H1 (cell line): ENCODE measurements around the gene KRT23. TPM values are rescaled to one million over a fixed set of nuclear protein-coding genes. Genes with fewer than 3 reads are reported as not detected.

Source experiments
- CTCF ChIA-PET: fragments of 300-600 bp; sonication (Branson Sonifier 250); formaldehyde crosslinking; loops from one replicate; lab custom pipeline; 2021; ENCODE audit not compliant: partially characterized antibody; lab: Charles Lee
- POLR2A ChIA-PET: fragments of 300-600 bp; sonication (Branson Sonifier 250); formaldehyde crosslinking; loops from one replicate; lab custom pipeline; 2021; ENCODE audit warnings: inconsistent platforms; ENCODE audit not compliant: partially characterized antibody; lab: Charles Lee
- DNase-seq, 2 experiments: peaks; one replicate each; pipeline versions ENCODE4 v3.0.0 to v3.0.0-alpha.2; 2010 to 2022; ENCODE audit warnings: low spot score in 2 of 2, low read depth in 1 of 2, mixed read lengths in 1 of 2
- FAIRE-seq: peaks from 2 replicates; lab custom pipeline; 2011; peaks lifted over from hg19 to GRCh38; lab: Jason Lieb, UNC
- H2AFZ ChIP-seq: 2 replicates; pipeline ENCODE4 v1.8.1; 2012; ENCODE audit warnings: low read length, inconsistent platforms
- H2AK5ac ChIP-seq: 2 replicates; pipeline ENCODE4 v1.6.1; 2013; ENCODE audit warnings: low read depth, low read length
- H2BK120ac ChIP-seq: replicated peaks from 2 replicates; pipeline ENCODE3; 2013; ENCODE audit warnings: low read depth, low read length, inconsistent platforms
- H2BK12ac ChIP-seq: 2 replicates; pipeline ENCODE4 v1.6.1; 2013; ENCODE audit warnings: low read depth, low read length
- H2BK15ac ChIP-seq: 2 replicates; pipeline ENCODE4 v1.6.1; 2013; ENCODE audit warnings: low read length
- H2BK20ac ChIP-seq: 2 replicates; pipeline ENCODE4 v1.6.1; 2013; ENCODE audit warnings: low read length
- H2BK5ac ChIP-seq: 2 replicates; pipeline ENCODE4 v1.6.1; 2013; ENCODE audit warnings: low read depth, low read length
- H3K14ac ChIP-seq: 2 replicates; pipeline ENCODE4 v1.6.1; 2013; ENCODE audit warnings: inconsistent platforms; ENCODE audit not compliant: insufficient read length
- H3K18ac ChIP-seq: 2 replicates; pipeline ENCODE4 v1.6.1; 2013; ENCODE audit warnings: low read length; ENCODE audit errors: extremely low read depth
- H3K23ac ChIP-seq: 2 replicates; pipeline ENCODE4 v1.6.1; 2013; ENCODE audit warnings: inconsistent platforms; ENCODE audit not compliant: insufficient read length
- H3K23me2 ChIP-seq: 2 replicates; pipeline ENCODE4 v1.6.1; 2013; ENCODE audit warnings: low read depth, low read length
- H3K27ac ChIP-seq: 2 replicates; pipeline ENCODE4 v1.6.1; 2011; ENCODE audit warnings: low read depth, low read length, inconsistent platforms
- H3K27me3 ChIP-seq, 4 experiments: replicated peaks in 1 of 4; 1 replicate in 1 of 4; 2 replicates in 3 of 4; pipeline versions ENCODE4 v1.6.1 to v1.8.1; 2011 to 2013; ENCODE audit warnings: low read length in 3 of 4, mild to moderate bottlenecking in 3 of 4, inconsistent platforms in 2 of 4, mixed read lengths in 2 of 4, moderate library complexity in 1 of 4; ENCODE audit not compliant: control insufficient read depth in 3 of 4, insufficient read depth in 3 of 4; ENCODE audit errors: extremely low read depth in 1 of 4
- H3K36me3 ChIP-seq, 4 experiments: 2 replicates each; pipeline versions ENCODE4 v1.6.1 to v1.8.1; 2011 to 2013; ENCODE audit warnings: mild to moderate bottlenecking in 4 of 4, low read length in 3 of 4, moderate library complexity in 2 of 4, control low read depth in 1 of 4, inconsistent platforms in 1 of 4; ENCODE audit not compliant: insufficient read depth in 4 of 4, control insufficient read depth in 2 of 4
- H3K4ac ChIP-seq: replicated peaks from 2 replicates; pipeline ENCODE3; 2013; ENCODE audit warnings: low read length, low read depth, mixed read lengths, inconsistent platforms; ENCODE audit not compliant: insufficient read length
- H3K4me1 ChIP-seq, 4 experiments: replicated peaks in 1 of 4; 1 replicate in 1 of 4; 2 replicates in 3 of 4; pipeline versions ENCODE4 v1.6.1 to v1.8.1; 2011 to 2013; ENCODE audit warnings: low read length in 3 of 4, inconsistent platforms in 2 of 4, mixed read lengths in 1 of 4; ENCODE audit not compliant: insufficient read depth in 4 of 4, control insufficient read depth in 3 of 4
- H3K4me2 ChIP-seq, 2 experiments: 2 replicates each; pipeline versions ENCODE4 v1.6.1 to v1.8.1; 2011 to 2013; ENCODE audit warnings: low read depth in 2 of 2, low read length in 2 of 2, control low read depth in 1 of 2, inconsistent platforms in 1 of 2, mild to moderate bottlenecking in 1 of 2; ENCODE audit not compliant: insufficient read depth in 1 of 2
- H3K4me3 ChIP-seq, 4 experiments: fragments of 200-600, 300-600 bp in 1 of 4; sonication (generic), shearing (Covaris generic), sonication (Bioruptor Twin) in 1 of 4; 2 replicates each; pipeline versions ENCODE4 v1.5.1 to v1.8.1; 2011 to 2016; ENCODE audit warnings: low read length in 4 of 4, low read depth in 3 of 4, control low read depth in 2 of 4, inconsistent platforms in 2 of 4, mild to moderate bottlenecking in 2 of 4, mixed read lengths in 1 of 4, moderate library complexity in 1 of 4; ENCODE audit not compliant: insufficient read depth in 2 of 4; ENCODE audit errors: extremely low read depth in 1 of 4
- H3K56ac ChIP-seq: replicated peaks from 2 replicates; pipeline ENCODE3; 2013; ENCODE audit warnings: low read depth, mild to moderate bottlenecking, mixed read lengths, low read length, inconsistent platforms; ENCODE audit not compliant: insufficient read length
- H3K79me1 ChIP-seq: 2 replicates; pipeline ENCODE4 v1.6.1; 2013; ENCODE audit warnings: low read depth, low read length, control low read depth
- H3K79me2 ChIP-seq, 2 experiments: 2 replicates each; pipeline versions ENCODE4 v1.6.1 to v1.8.1; 2012 to 2013; ENCODE audit warnings: low read length in 2 of 2, mild to moderate bottlenecking in 2 of 2, inconsistent platforms in 1 of 2; ENCODE audit not compliant: insufficient read depth in 2 of 2, control insufficient read depth in 1 of 2
- H3K9ac ChIP-seq, 4 experiments: replicated peaks in 1 of 4; 1 replicate in 1 of 4; 2 replicates in 3 of 4; pipeline versions ENCODE4 v1.6.1 to v1.8.1; 2011 to 2013; ENCODE audit warnings: low read depth in 3 of 4, low read length in 3 of 4, control low read depth in 2 of 4, mild to moderate bottlenecking in 2 of 4, moderate library complexity in 2 of 4, inconsistent platforms in 1 of 4; ENCODE audit errors: extremely low read depth in 1 of 4
- H3K9me3 ChIP-seq, 2 experiments: 2 replicates each; pipeline versions ENCODE4 v1.6.1 to v1.8.1; 2012 to 2013; ENCODE audit warnings: mild to moderate bottlenecking in 2 of 2, moderate library complexity in 2 of 2, control low read depth in 1 of 2, inconsistent platforms in 1 of 2, low read depth in 1 of 2, low read length in 1 of 2, mixed read lengths in 1 of 2; ENCODE audit not compliant: insufficient read depth in 2 of 2
- H4K20me1 ChIP-seq, 2 experiments: replicated peaks in 1 of 2; 2 replicates each; pipeline versions ENCODE3 to v1.8.1; 2011 to 2013; ENCODE audit warnings: inconsistent platforms in 2 of 2, low read length in 2 of 2, mild to moderate bottlenecking in 1 of 2; ENCODE audit not compliant: insufficient read depth in 2 of 2, control insufficient read depth in 1 of 2
- H4K5ac ChIP-seq: 2 replicates; pipeline ENCODE4 v1.6.1; 2013; ENCODE audit warnings: low read length, low read depth, mixed read lengths, inconsistent platforms; ENCODE audit not compliant: insufficient read length
- H4K8ac ChIP-seq: 2 replicates; pipeline ENCODE4 v1.8.0; 2013; ENCODE audit warnings: mild to moderate bottlenecking, moderate library complexity, low read length, inconsistent platforms; ENCODE audit not compliant: insufficient read depth; ENCODE audit errors: extremely low read depth
- H4K91ac ChIP-seq: replicated peaks from 2 replicates; pipeline ENCODE3; 2013; ENCODE audit warnings: low read length, mixed read lengths, inconsistent platforms; ENCODE audit not compliant: insufficient read length
- CBX8 ChIP-seq: fragments of 300-800, 300-1000 bp; sonication (generic); IDR thresholded peaks from 2 replicates; pipeline ENCODE4 v1.7.1; 2016; ENCODE audit warnings: low read depth, low read length, borderline replicate concordance
- POU5F1 ChIP-seq: IDR thresholded peaks from 2 replicates; pipeline ENCODE4 v1.6.1; 2011; ENCODE audit warnings: low read depth, mild to moderate bottlenecking, low read length, moderate library complexity
- polyA plus RNA-seq, 7 experiments: library from polyadenylated mRNA; depleted of rRNA in 3 of 7; stranded (reverse) in 5 of 7; unstranded in 2 of 7; fragments of >200 nt in 5 of 7; fragments of 200-250 nt in 2 of 7; gene quantifications; 1 replicate in 5 of 7; 2 replicates in 1 of 7; 4 replicates in 1 of 7; pipeline versions ENCODE4 v1.2.1 to v1.2.3, GENCODE V29; 2011 to 2013; ENCODE audit warnings: missing spikeins in 2 of 7, mixed read lengths in 2 of 7
- total RNA-seq: library from RNA; stranded (reverse); fragmentation: NEBNext Ultra II Directional; extraction: Animal tissue kit (Norgen Biotek cat#: 25700); gene quantifications from 2 replicates; pipeline ENCODE4 v1.2.1, GENCODE V29; 2021

The KRT23 gene
- total and polyA plus RNA-seq, 2 of the 8 experiments (the other 6 are each of a cell fraction or from before 2014, with no cell fraction given) = not detected

DNA sequence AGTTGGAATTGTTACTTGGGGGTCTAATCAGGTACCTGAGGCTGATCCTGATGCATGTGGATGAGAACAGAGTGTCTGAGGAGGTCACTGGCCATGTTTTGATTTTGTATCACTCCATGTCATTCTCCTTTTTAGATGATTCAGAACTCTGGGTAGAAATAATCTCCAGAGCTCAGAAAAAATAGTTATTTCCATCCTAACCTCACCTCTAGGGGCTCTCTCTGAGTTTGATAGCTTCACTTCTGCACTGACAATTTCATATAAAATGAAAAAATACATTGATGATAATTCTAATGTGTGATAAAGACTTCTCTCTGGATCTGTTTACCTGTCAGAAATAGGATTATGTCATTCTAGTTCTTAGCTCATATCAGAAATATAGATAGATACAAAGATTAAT, 64.2 kb downstream of the KRT23 start:
- Histone ChIP-seq H2BK120ac (no peak overlapping the region), H3K4ac (no peak overlapping the region), H3K36me3 (no peaks in the 10 kb centered on the region), H4K20me1 (no peaks in the 10 kb centered on the region), H3K14ac (no peak overlapping the region), H2AK5ac (no peak overlapping the region), H2BK12ac (no peak overlapping the region), H3K4me1 (peaks cover 0 to 4% (median 0%) of the 10 kb centered on the region in 4 experiments; a peak in 3 of 7 replicates), H2BK20ac (no peak overlapping the region), H3K4me2 (no peak overlapping the region; a peak in 1 of 4 replicates), H2AFZ (no peak overlapping the region), H4K5ac (no peak overlapping the region), H2BK15ac (no peak overlapping the region), H3K56ac (no peak overlapping the region), H2BK5ac (no peak overlapping the region), H4K91ac (no peak overlapping the region), H3K9me3 (no peaks in the 10 kb centered on the region), H4K8ac (no peak overlapping the region), H3K23me2 (no peaks in the 10 kb centered on the region), H3K23ac (no peak overlapping the region), H3K79me2 (no peaks in the 10 kb centered on the region), H3K27ac (no peak overlapping the region), H3K4me3 (no peak overlapping the region), H3K79me1 (no peaks in the 10 kb centered on the region), H3K9ac (no peak overlapping the region), H3K18ac (no peak overlapping the region), H3K27me3 (no peaks in the 10 kb centered on the region)
- CTCF ChIA-PET = interaction anchor here (0.8 to 1.6 kb wide), 4 partner anchors 9 to 790 kb away, joined by 3 to 7 read pairs (median 4); no protein-coding TSS in a partner anchor
- DNase-seq (no peak), FAIRE-seq (no peak)
- POLR2A ChIA-PET = no interaction called here
- TF ChIP-seq POU5F1 (no peak), CBX8 (no peak)

Other genes with a start within 250 kb of the KRT23 start
Only the 30 nearest of the 33 such genes appear.
- gene KRT25, start 182.3 kb downstream of the KRT23 start, total RNA-seq = not detected in 2 replicates
- not detected in 2 replicates for gene KRT25, start 182.3 kb downstream of the KRT23 start, polyA plus RNA-seq (2011; rRNA removed)
- not detected in 2 replicates for gene KRT26, start 165.4 kb downstream of the KRT23 start, total RNA-seq
- gene KRT26, start 165.4 kb downstream of the KRT23 start, polyA plus RNA-seq (2011; rRNA removed) = not detected in 2 replicates
- not detected in 2 replicates for gene KRT27, start 155.1 kb downstream of the KRT23 start, total RNA-seq
- gene KRT27, start 155.1 kb downstream of the KRT23 start, polyA plus RNA-seq (2011; rRNA removed) = not detected in 2 replicates
- gene KRT28, start 137.7 kb downstream of the KRT23 start, total RNA-seq = not detected in 2 replicates
- not detected in 2 replicates for gene KRT28, start 137.7 kb downstream of the KRT23 start, polyA plus RNA-seq (2011; rRNA removed)
- gene KRT10, start 115.0 kb downstream of the KRT23 start, total RNA-seq = 31.3 and 39.4 TPM in 2 replicates
- gene KRT10, start 115.0 kb downstream of the KRT23 start, polyA plus RNA-seq (2011; rRNA removed) = 2.4 and 3.5 TPM in 2 replicates
- not detected in 2 replicates for gene KRT12, start 70.4 kb downstream of the KRT23 start, total RNA-seq
- gene KRT12, start 70.4 kb downstream of the KRT23 start, polyA plus RNA-seq (2011; rRNA removed) = 0.03 TPM in 1 of 2 replicates, not detected in the other
- gene KRT20, start 52.4 kb downstream of the KRT23 start, total RNA-seq = not detected in 2 replicates
- not detected in 2 replicates for gene KRT20, start 52.4 kb downstream of the KRT23 start, polyA plus RNA-seq (2011; rRNA removed)
- not detected in 2 replicates for gene KRT39, start 29.3 kb upstream of the KRT23 start, total RNA-seq
- gene KRT39, start 29.3 kb upstream of the KRT23 start, polyA plus RNA-seq (2011; rRNA removed) = not detected in 2 replicates
- gene KRT40, start 46.7 kb upstream of the KRT23 start, total RNA-seq = not detected in 2 replicates
- gene KRT40, start 46.7 kb upstream of the KRT23 start, polyA plus RNA-seq (2011; rRNA removed) = not detected in 2 replicates
- gene KRTAP3-3, start 56.5 kb upstream of the KRT23 start, total RNA-seq = not detected in 2 replicates
- gene KRTAP3-3, start 56.5 kb upstream of the KRT23 start, polyA plus RNA-seq (2011; rRNA removed) = not detected in 2 replicates
- gene KRTAP3-2, start 62.3 kb upstream of the KRT23 start, total RNA-seq = not detected in 2 replicates
- not detected in 2 replicates for gene KRTAP3-2, start 62.3 kb upstream of the KRT23 start, polyA plus RNA-seq (2011; rRNA removed)
- gene KRTAP3-1, start 71.5 kb upstream of the KRT23 start, total RNA-seq = not detected in 2 replicates
- not detected in 2 replicates for gene KRTAP3-1, start 71.5 kb upstream of the KRT23 start, polyA plus RNA-seq (2011; rRNA removed)
- gene KRTAP1-5, start 89.6 kb upstream of the KRT23 start, total RNA-seq = not detected in 2 replicates
- not detected in 2 replicates for gene KRTAP1-5, start 89.6 kb upstream of the KRT23 start, polyA plus RNA-seq (2011; rRNA removed)
- gene KRTAP1-4, start 92.5 kb upstream of the KRT23 start, total RNA-seq = not detected in 2 replicates
- not detected in 2 replicates for gene KRTAP1-4, start 92.5 kb upstream of the KRT23 start, polyA plus RNA-seq (2011; rRNA removed)
- not detected in 2 replicates for gene KRTAP1-3, start 97.2 kb upstream of the KRT23 start, total RNA-seq
- gene KRTAP1-3, start 97.2 kb upstream of the KRT23 start, polyA plus RNA-seq (2011; rRNA removed) = not detected in 2 replicates
- gene KRTAP1-1, start 103.8 kb upstream of the KRT23 start, total RNA-seq = not detected in 2 replicates
- gene KRTAP1-1, start 103.8 kb upstream of the KRT23 start, polyA plus RNA-seq (2011; rRNA removed) = not detected in 2 replicates
- not detected in 2 replicates for gene KRTAP2-1, start 109.7 kb upstream of the KRT23 start, total RNA-seq
- gene KRTAP2-1, start 109.7 kb upstream of the KRT23 start, polyA plus RNA-seq (2011; rRNA removed) = not detected in 2 replicates
- not detected in 2 replicates for gene KRTAP2-2, start 117.6 kb upstream of the KRT23 start, total RNA-seq
- gene KRTAP2-2, start 117.6 kb upstream of the KRT23 start, polyA plus RNA-seq (2011; rRNA removed) = not detected in 2 replicates
- gene KRTAP2-3, start 122.5 kb upstream of the KRT23 start, total RNA-seq = not detected in 2 replicates
- gene KRTAP2-3, start 122.5 kb upstream of the KRT23 start, polyA plus RNA-seq (2011; rRNA removed) = not detected in 2 replicates
- gene KRTAP2-4, start 128.2 kb upstream of the KRT23 start, total RNA-seq = not detected in 2 replicates
- gene KRTAP2-4, start 128.2 kb upstream of the KRT23 start, polyA plus RNA-seq (2011; rRNA removed) = not detected in 2 replicates
- not detected in 2 replicates for gene KRTAP4-7, start 146.5 kb upstream of the KRT23 start, total RNA-seq
- gene KRTAP4-7, start 146.5 kb upstream of the KRT23 start, polyA plus RNA-seq (2011; rRNA removed) = not detected in 2 replicates
- gene KRTAP4-8, start 160.5 kb upstream of the KRT23 start, total RNA-seq = not detected in 2 replicates
- not detected in 2 replicates for gene KRTAP4-8, start 160.5 kb upstream of the KRT23 start, polyA plus RNA-seq (2011; rRNA removed)
- gene KRTAP4-16, start 164.6 kb upstream of the KRT23 start, total RNA-seq = not detected in 2 replicates
- gene KRTAP4-16, start 164.6 kb upstream of the KRT23 start, polyA plus RNA-seq (2011; rRNA removed) = not detected in 2 replicates
- not detected in 2 replicates for gene KRTAP4-9, start 167.7 kb upstream of the KRT23 start, total RNA-seq
- 0.06 TPM in 1 of 2 replicates, not detected in the other for gene KRTAP4-9, start 167.7 kb upstream of the KRT23 start, polyA plus RNA-seq (2011; rRNA removed)
- not detected in 2 replicates for gene KRTAP4-11, start 180.7 kb upstream of the KRT23 start, total RNA-seq
- gene KRTAP4-11, start 180.7 kb upstream of the KRT23 start, polyA plus RNA-seq (2011; rRNA removed) = not detected in 2 replicates
- not detected in 2 replicates for gene KRTAP4-12, start 186.5 kb upstream of the KRT23 start, total RNA-seq
- not detected in 2 replicates for gene KRTAP4-12, start 186.5 kb upstream of the KRT23 start, polyA plus RNA-seq (2011; rRNA removed)
- gene KRTAP4-6, start 202.9 kb upstream of the KRT23 start, total RNA-seq = not detected in 2 replicates
- gene KRTAP4-6, start 202.9 kb upstream of the KRT23 start, polyA plus RNA-seq (2011; rRNA removed) = not detected in 2 replicates
- gene KRTAP4-5, start 212.2 kb upstream of the KRT23 start, total RNA-seq = not detected in 2 replicates
- gene KRTAP4-5, start 212.2 kb upstream of the KRT23 start, polyA plus RNA-seq (2011; rRNA removed) = not detected in 2 replicates
- not detected in 2 replicates for gene KRTAP4-4, start 223.1 kb upstream of the KRT23 start, total RNA-seq
- gene KRTAP4-4, start 223.1 kb upstream of the KRT23 start, polyA plus RNA-seq (2011; rRNA removed) = not detected in 2 replicates
- not detected in 2 replicates for gene KRTAP4-3, start 230.6 kb upstream of the KRT23 start, total RNA-seq
- gene KRTAP4-3, start 230.6 kb upstream of the KRT23 start, polyA plus RNA-seq (2011; rRNA removed) = not detected in 2 replicates